HG02642 (cell line): ENCODE measurements around the gene RIPOR3.
"Not testable (repeated sequence)": the region's sequence is repeated elsewhere in the genome, so short reads cannot be mapped to it uniquely, and the experiment has no call there.

Experiments
- ATAC-seq: cut with Tn5 transposase; IDR thresholded peaks from one replicate; pipeline ENCODE4 v1.9.1; 2021; ENCODE audit warnings: mild to moderate bottlenecking; ENCODE audit not compliant: unreplicated experiment, poor library complexity

Gene RIPOR3

GRCh38 chr20:50682065-50682464 lies 9.3 kb downstream of the RIPOR3 start:
- ATAC-seq: no peak

- ATAC-seq: no peak
Observed at GRCh38 chr20:50681359-50682064, 9.8 kb downstream of the RIPOR3 start.

GRCh38 chr20:50680105-50680960 lies 11.0 kb downstream of the RIPOR3 start:
- no peak for ATAC-seq

GRCh38 chr20:50679753-50680104 lies 11.6 kb downstream of the RIPOR3 start:
- no peak for ATAC-seq

GRCh38 chr20:50678169-50678898 lies 13.0 kb downstream of the RIPOR3 start:
- ATAC-seq: no peak

GRCh38 chr20:50676858-50677257 lies 14.5 kb downstream of the RIPOR3 start:
- ATAC-seq: no peak

- not testable (repeated sequence) for ATAC-seq
Observed at GRCh38 chr20:50676377-50676731, 15.0 kb downstream of the RIPOR3 start.

GRCh38 chr20:50675671-50676376 lies 15.5 kb downstream of the RIPOR3 start:
- ATAC-seq: no peak

GRCh38 chr20:50674138-50674825 lies 17.1 kb downstream of the RIPOR3 start:
- ATAC-seq: no peak

GRCh38 chr20:50673466-50674137 lies 17.7 kb downstream of the RIPOR3 start:
- ATAC-seq: no peak

- ATAC-seq: no peak
Observed at GRCh38 chr20:50673146-50673465, 18.2 kb downstream of the RIPOR3 start.

GRCh38 chr20:50672400-50673145 lies 18.8 kb downstream of the RIPOR3 start:
- no peak for ATAC-seq

- no peak for ATAC-seq
Observed at GRCh38 chr20:50671626-50672025, 19.7 kb downstream of the RIPOR3 start.

- ATAC-seq: not testable (repeated sequence)
Observed at GRCh38 chr20:50671010-50671409, 20.3 kb downstream of the RIPOR3 start.

GRCh38 chr20:50670126-50670862 lies 21.0 kb downstream of the RIPOR3 start:
- no peak for ATAC-seq

GRCh38 chr20:50668798-50669197 lies 22.5 kb downstream of the RIPOR3 start:
- no peak for ATAC-seq

- no peak for ATAC-seq
Observed at GRCh38 chr20:50668326-50668725, 23.0 kb downstream of the RIPOR3 start.

- no peak for ATAC-seq
Observed at GRCh38 chr20:50666709-50667298, 24.5 kb downstream of the RIPOR3 start.
